Mucosa of descending colon (tissue), 3 donors: ENCODE measurements around the gene SPATS2. TPM values are rescaled to one million over a fixed set of nuclear protein-coding genes. Genes with fewer than 3 reads are reported as not detected.

Experiments
- ATAC-seq: fragments of 200-7000 bp; cut with Tn5 transposase; one replicate; pipeline ENCODE4 v1.9.1; 2020; ENCODE audit warnings: mild to moderate bottlenecking, moderate library complexity
- DNase-seq, 3 donors: peaks; one replicate each; pipeline ENCODE4 v3.0.0-alpha.2; 2020
- H3K36me3 ChIP-seq: fragments of 200-600 bp; one replicate; pipeline ENCODE4 v1.8.0; 2021; ENCODE audit warnings: low read depth, mild to moderate bottlenecking
- H3K4me1 ChIP-seq: fragments of 200-600 bp; one replicate; pipeline ENCODE4 v1.8.0; 2021; ENCODE audit warnings: low read depth, mild to moderate bottlenecking
- H3K4me3 ChIP-seq: fragments of 200-600 bp; one replicate; pipeline ENCODE4 v1.8.0; 2021; ENCODE audit warnings: mild to moderate bottlenecking
- H3K9me3 ChIP-seq: fragments of 200-600 bp; one replicate; pipeline ENCODE4 v1.8.0; 2021; ENCODE audit warnings: mild to moderate bottlenecking
- CTCF ChIP-seq: fragments of 200-600 bp; IDR thresholded peaks from one replicate; pipeline ENCODE4 v1.8.0; 2022; ENCODE audit warnings: antibody characterized with exemption, mild to moderate bottlenecking
- intact Hi-C, 2 donors: fragments of 100-400 bp; cut with DNase I in 1 of 2; cut with micrococcal nuclease in 1 of 2; formaldehyde crosslinking; loops; one replicate each; pipeline versions ENCODE4 v1.11.0 to v1.11.1; 2022; cut with DNase I, micrococcal nuclease
- total RNA-seq, 3 donors: library from RNA; stranded (reverse); fragmentation: NEBNext Ultra II Directional in 2 of 3; extraction: Animal tissue kit (Norgen Biotek cat#: 25700) in 2 of 3; gene quantifications; one replicate each; pipeline versions ENCODE4 v1.2.1 to v1.2.4, GENCODE V29; 2021 to 2023
- donor health status: DM: no; HTN: no; CAD: no; lungs with moderate emphysema.
- donor health status: DM: no; HTN: no; CAD: no.
- donor health status: DM: no; HTN: yes; CAD: no.

SPATS2 gene
- total RNA-seq, 3 donors from 2014 or later: 15.0 to 19.8 (median 18.3) TPM

GRCh38 chr12:49462083-49462744, 95.0 kb downstream of the SPATS2 start:
- no peaks in the 10 kb centered on the region for H3K4me1 ChIP-seq
- DNase-seq: no peak
- no peak overlapping the region for H3K4me3 ChIP-seq
- no peaks in the 10 kb centered on the region for H3K36me3 ChIP-seq
- intact Hi-C loops: no loop called here
- TF ChIP-seq CTCF: no peak
- ATAC-seq: no peak
- no peaks in the 10 kb centered on the region for H3K9me3 ChIP-seq

DNA sequence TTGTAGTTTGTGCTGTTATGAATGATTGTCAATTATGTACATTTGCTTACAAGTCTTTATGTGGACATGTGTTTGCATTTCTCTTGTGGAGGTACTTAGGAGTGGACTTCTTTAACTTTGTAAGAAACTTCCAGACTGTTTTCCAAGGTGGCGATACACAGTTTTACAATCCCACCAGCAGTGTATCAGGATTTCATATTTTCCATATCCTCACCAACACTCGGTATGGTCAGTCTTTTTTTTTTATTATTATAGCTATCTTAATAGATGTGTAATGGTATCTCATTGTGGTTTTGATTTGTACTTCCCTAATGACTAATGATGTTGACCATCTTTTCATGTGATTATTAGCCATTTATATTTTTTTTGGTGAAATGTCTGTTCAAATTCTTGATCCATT, 97.9 kb downstream of the SPATS2 start:
- H3K4me3 ChIP-seq: no peak overlapping the region
- H3K4me1 ChIP-seq: no peaks in the 10 kb centered on the region
- no peak for TF ChIP-seq CTCF
- intact Hi-C loops: no loop called here
- no peak for ATAC-seq
- DNase-seq: no peak
- H3K9me3 ChIP-seq: no peaks in the 10 kb centered on the region
- no peaks in the 10 kb centered on the region for H3K36me3 ChIP-seq

- no peak overlapping the region for H3K4me3 ChIP-seq
- intact Hi-C loops: no loop called here
- TF ChIP-seq CTCF: no peak
Measured at GRCh38 chr12:49470986-49471385, 103.7 kb downstream of the SPATS2 start.

DNA sequence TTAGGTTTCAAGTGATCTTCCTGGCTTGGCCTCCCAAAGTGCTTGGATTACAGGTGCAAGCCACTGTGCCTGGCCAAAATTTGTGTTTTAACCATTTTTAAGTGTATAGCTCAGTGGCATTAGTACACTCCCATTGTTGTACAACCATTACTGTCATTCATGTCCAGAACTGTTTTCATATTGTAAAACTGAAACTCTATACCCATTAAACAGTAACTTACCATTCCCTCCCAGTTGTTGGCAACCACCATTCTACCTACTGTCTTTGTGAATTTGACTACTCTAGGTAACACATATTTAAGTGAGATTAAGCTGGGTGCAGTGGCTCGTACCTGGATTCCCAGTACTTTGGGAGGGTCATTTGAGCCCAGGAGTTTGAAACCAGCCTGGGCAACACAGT, 104.3 kb downstream of the SPATS2 start:
- Histone ChIP-seq H3K36me3 (no peaks in the 10 kb centered on the region), H3K4me3 (no peak overlapping the region), H3K9me3 (no peaks in the 10 kb centered on the region), H3K4me1 (no peaks in the 10 kb centered on the region)
- TF ChIP-seq CTCF: no peak
- DNase-seq (no peak), ATAC-seq (no peak)
- intact Hi-C loops: no loop called here

More at GRCh38 chr12:49470986-49471385, 103.7 kb downstream of the SPATS2 start:
- no peaks in the 10 kb centered on the region for H3K9me3 ChIP-seq
- ATAC-seq: no peak
- no peaks in the 10 kb centered on the region for H3K4me1 ChIP-seq
- DNase-seq: no peak
- no peaks in the 10 kb centered on the region for H3K36me3 ChIP-seq

DNA sequence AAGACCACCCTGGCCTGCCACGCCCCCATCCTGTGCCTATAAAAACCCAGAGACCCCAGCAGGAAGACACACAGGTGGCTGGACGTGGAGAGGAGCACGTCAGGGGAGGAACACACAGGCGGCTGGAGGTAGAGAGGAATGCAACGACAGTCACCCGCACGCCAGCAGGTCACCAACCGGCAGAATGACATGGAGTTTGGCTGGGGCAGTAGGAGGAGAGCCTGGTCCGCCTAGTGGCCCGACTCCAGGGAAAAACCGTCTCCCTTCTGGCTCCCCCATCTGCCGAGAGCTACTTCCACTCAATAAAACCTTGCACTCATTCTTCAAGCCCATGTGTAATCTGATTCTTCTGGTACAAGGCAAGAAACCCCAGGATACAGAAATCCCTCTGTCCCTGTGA, 108.8 kb downstream of the SPATS2 start:
- Histone ChIP-seq H3K36me3 (no peaks in the 10 kb centered on the region), H3K4me3 (no peak overlapping the region), H3K9me3 (no peaks in the 10 kb centered on the region), H3K4me1 (no peaks in the 10 kb centered on the region)
- intact Hi-C loops: no loop called here
- TF ChIP-seq CTCF: no peak
- DNase-seq (no peak), ATAC-seq (no peak)
